Gastrocnemius medialis (tissue), 4 donors: ENCODE results near the gene GAA. TPM values are rescaled to one million over a fixed set of nuclear protein-coding genes. Genes with fewer than 3 reads are reported as not detected.

Source experiments
- ATAC-seq, 2 donors: fragments of 150-250 bp; one replicate each; pipeline ENCODE4 v1.9.1; 2016
- DNase-seq, 2 donors: peaks; one replicate each; pipeline ENCODE4 v3.0.0-alpha.2; 2019
- H3K27ac ChIP-seq, 4 donors: fragments of 200-600 bp; sonication (generic); 1 replicate in 1 of 4; 2 replicates in 3 of 4; pipeline ENCODE4 v1.5.1; 2016 to 2018; ENCODE audit warnings: mild to moderate bottlenecking in 2 of 4, moderate library complexity in 1 of 4
- H3K27me3 ChIP-seq, 3 donors: fragments of 200-600 bp; sonication (generic) in 2 of 3; 1 replicate in 1 of 3; 2 replicates in 2 of 3; pipeline versions ENCODE4 v1.5.1 to v1.6.0; 2016 to 2019; ENCODE audit warnings: mild to moderate bottlenecking in 1 of 3, moderate library complexity in 1 of 3
- H3K36me3 ChIP-seq, 2 donors: fragments of 200-600 bp; sonication (generic) in 1 of 2; one replicate each; pipeline ENCODE4 v1.5.1; 2017 to 2018
- H3K4me1 ChIP-seq, 2 donors: fragments of 200-600 bp; sonication (generic) in 1 of 2; one replicate each; pipeline ENCODE4 v1.5.1; 2016 to 2017; ENCODE audit warnings: mild to moderate bottlenecking in 2 of 2
- H3K4me3 ChIP-seq, 4 donors: fragments of 200-600 bp; sonication (generic) in 3 of 4; 1 replicate in 1 of 4; 2 replicates in 3 of 4; pipeline ENCODE4 v1.5.1; 2016 to 2019; ENCODE audit warnings: mild to moderate bottlenecking in 2 of 4
- H3K9me3 ChIP-seq, 3 donors: fragments of 200-600 bp; sonication (generic) in 2 of 3; 1 replicate in 1 of 3; 2 replicates in 2 of 3; pipeline ENCODE4 v1.5.1; 2016 to 2019
- CTCF ChIP-seq, 5 experiments: fragments of 450-650 bp in 3 of 5; fragments of 200-600 bp in 2 of 5; sonication (generic) in 2 of 5; IDR thresholded peaks in 4 of 5; conservative IDR thresholded peaks in 1 of 5; 1 replicate in 4 of 5; 2 replicates in 1 of 5; pipeline ENCODE4 v1.5.1; 2016 to 2019; ENCODE audit warnings: antibody characterized with exemption in 5 of 5, mild to moderate bottlenecking in 3 of 5, moderate library complexity in 3 of 5
- POLR2A ChIP-seq, 2 donors: fragments of 450-650 bp; IDR thresholded peaks; one replicate each; pipeline ENCODE4 v1.6.1; 2017; ENCODE audit warnings: antibody characterized with exemption in 2 of 2, mild to moderate bottlenecking in 2 of 2, moderate library complexity in 2 of 2
- in situ Hi-C, 4 donors: fragments of 200-750 bp; cut with MboI; loops; one replicate each; pipeline versions ENCODE4 v1.15.0 to v1.8.0; 2017; ENCODE audit warnings: low sequenced_read_pairs in 4 of 4
- intact Hi-C: fragments of 100-400 bp; cut with DNase I; formaldehyde crosslinking; loops from one replicate; pipeline ENCODE4 v1.15.1; 2023; ENCODE audit warnings: low total_unique reads
- total RNA-seq, 4 donors: library from RNA; depleted of rRNA; stranded (reverse); fragments of >200 nt; gene quantifications; one replicate each; pipeline versions ENCODE4 v1.1.0 to v1.2.3, GENCODE V29; 2016

GAA gene
- total RNA-seq, 4 donors from 2014 or later = 39.2 to 72.3 (median 70.1) TPM

- intact Hi-C loops (no loop called here), in situ Hi-C loops (no loop called here)
- H3K9me3 ChIP-seq = no peaks in the 10 kb centered on the region
- no peak for DNase-seq
- no peaks in the 10 kb centered on the region for H3K4me1 ChIP-seq
- H3K4me3 ChIP-seq = no peak overlapping the region
- H3K36me3 ChIP-seq = no peaks in the 10 kb centered on the region
- no peak for TF ChIP-seq POLR2A (IDR thresholded peaks at IDR 0.05)
- no peak for TF ChIP-seq CTCF (IDR thresholded peaks at IDR 0.05 in 4 of 5, conservative IDR thresholded peaks at IDR 0.05 in 1 of 5)
- ATAC-seq = no peak
- no peak overlapping the region for H3K27ac ChIP-seq
- no peaks in the 10 kb centered on the region for H3K27me3 ChIP-seq
Measured at GRCh38 chr17:80091376-80091775, 10.0 kb upstream of the GAA start.

- Histone ChIP-seq H3K4me3 (no peak overlapping the region), H3K36me3 (no peaks in the 10 kb centered on the region), H3K4me1 (no peaks in the 10 kb centered on the region), H3K9me3 (no peaks in the 10 kb centered on the region), H3K27ac (no peak overlapping the region), H3K27me3 (no peaks in the 10 kb centered on the region)
- in situ Hi-C loops (no loop called here), intact Hi-C loops (no loop called here)
- ATAC-seq (peak in 1 of 2 donors; percentile 41), DNase-seq (no peak)
- no peak for TF ChIP-seq POLR2A (IDR thresholded peaks at IDR 0.05)
Measured at GRCh38 chr17:80092959-80093358, 8.4 kb upstream of the GAA start.

- TF ChIP-seq POLR2A (IDR thresholded peaks at IDR 0.05) = no peak
- no peak overlapping the region for H3K4me3 ChIP-seq
- H3K9me3 ChIP-seq = no peaks in the 10 kb centered on the region
- DNase-seq (no peak), ATAC-seq (no peak)
- in situ Hi-C loops (no loop called here), intact Hi-C loops (no loop called here)
- no peaks in the 10 kb centered on the region for H3K4me1 ChIP-seq
- no peaks in the 10 kb centered on the region for H3K27me3 ChIP-seq
- H3K36me3 ChIP-seq = no peaks in the 10 kb centered on the region
- no peak overlapping the region for H3K27ac ChIP-seq
Measured at GRCh38 chr17:80095038-80095843, 6.1 kb upstream of the GAA start.

GRCh38 chr17:80095844-80096475, 5.4 kb upstream of the GAA start:
- DNase-seq (no peak), ATAC-seq (no peak)
- no peak for TF ChIP-seq POLR2A (IDR thresholded peaks at IDR 0.05)
- TF ChIP-seq CTCF (IDR thresholded peaks at IDR 0.05 in 4 of 5, conservative IDR thresholded peaks at IDR 0.05 in 1 of 5) = no peak
- no peaks in the 10 kb centered on the region for H3K9me3 ChIP-seq
- H3K27me3 ChIP-seq = no peaks in the 10 kb centered on the region
- H3K27ac ChIP-seq = no peak overlapping the region
- peaks cover 0 to 6% of the 10 kb centered on the region in 2 donors for H3K4me1 ChIP-seq
- H3K36me3 ChIP-seq = no peaks in the 10 kb centered on the region
- intact Hi-C loops = no loop called here
- in situ Hi-C loops = no loop called here
- no peak overlapping the region for H3K4me3 ChIP-seq

GRCh38 chr17:80096561-80097021, 4.8 kb upstream of the GAA start:
- Histone ChIP-seq H3K36me3 (no peaks in the 10 kb centered on the region), H3K9me3 (no peaks in the 10 kb centered on the region), H3K27me3 (no peaks in the 10 kb centered on the region), H3K27ac (no peak overlapping the region), H3K4me3 (no peak overlapping the region), H3K4me1 (peaks cover 0 to 6% of the 10 kb centered on the region in 2 donors)
- DNase-seq = no peak
- in situ Hi-C loops (no loop called here), intact Hi-C loops (no loop called here)
- no peak for TF ChIP-seq CTCF (IDR thresholded peaks at IDR 0.05 in 4 of 5, conservative IDR thresholded peaks at IDR 0.05 in 1 of 5)
- TF ChIP-seq POLR2A (IDR thresholded peaks at IDR 0.05) = no peak
- ATAC-seq = no peak
